ENCODE results near the gene UNC13D. TPM values are rescaled to one million over a fixed set of nuclear protein-coding genes. Genes with fewer than 3 reads are reported as not detected.
"Not testable (repeated sequence)": the region's sequence is repeated elsewhere in the genome, so short reads cannot be mapped to it uniquely, and the experiment has no call there.

UNC13D gene
- total RNA-seq, 2 experiments from 2014 or later: 161 to 182 TPM

DNA sequence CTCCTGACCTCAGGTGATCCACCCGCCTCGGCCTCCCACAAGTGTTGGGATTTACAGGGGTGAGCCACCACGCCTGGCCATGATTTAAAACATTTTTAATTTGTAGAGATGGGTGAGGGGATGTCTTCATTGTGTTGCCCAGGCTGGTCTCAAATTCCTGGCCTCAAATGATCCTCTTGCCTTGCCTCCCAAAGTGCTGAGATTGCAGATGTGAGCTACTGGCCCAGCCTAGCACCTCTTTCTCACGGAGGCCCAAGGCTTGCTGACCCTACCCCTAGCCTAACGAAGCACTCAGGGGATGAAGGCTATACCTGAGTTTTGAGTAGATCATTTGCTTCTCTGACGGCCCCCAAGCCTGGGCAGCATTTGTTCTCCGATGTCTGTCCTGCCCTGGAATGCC is 33.0 kb downstream of the UNC13D start:
- H3K4me1 Mint-ChIP-seq: no peaks in the 10 kb centered on the region
- CTCF ChIA-PET: interaction anchor here (0.7 kb wide), 1 partner anchor 15 kb away, joined by 3 read pairs; no protein-coding TSS in a partner anchor

DNA sequence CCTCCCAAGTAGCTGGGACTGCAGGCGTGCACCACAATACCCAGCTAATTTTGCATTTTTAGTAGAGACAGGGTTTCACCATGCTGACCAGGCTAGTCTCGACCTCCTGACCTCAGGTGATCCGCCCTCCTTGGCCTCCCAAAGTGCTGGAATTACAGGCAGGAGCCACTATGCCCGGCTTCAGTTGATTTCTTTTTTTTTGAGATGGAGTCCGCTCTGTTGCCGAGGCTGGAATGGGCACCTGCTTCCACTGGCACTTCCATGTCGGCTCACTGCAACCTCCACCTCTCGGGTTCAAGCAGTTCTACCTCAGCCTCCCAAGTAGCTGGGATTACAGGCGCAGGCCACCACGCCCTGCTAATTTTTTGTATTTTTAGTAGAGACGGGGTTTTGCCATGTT is 33.4 kb downstream of the UNC13D start:
- H3K27me3 Mint-ChIP-seq; H3K36me3 Mint-ChIP-seq (ENCODE audit: low read depth); H3K4me3 Mint-ChIP-seq; H3K4me1 Mint-ChIP-seq; H3K27ac Mint-ChIP-seq; POLR2A ChIA-PET; H3K9me3 Mint-ChIP-seq; DNase-seq: not testable (repeated sequence)
- CTCF ChIA-PET: interaction anchor here (0.7 kb wide), 1 partner anchor 14 kb away, joined by 3 read pairs; no protein-coding TSS in a partner anchor

More for the DNA sequence above, 33.0 kb downstream of the UNC13D start:
- H3K9me3 Mint-ChIP-seq: no peaks in the 10 kb centered on the region
- H3K27ac Mint-ChIP-seq: no peak overlapping the region
- no peaks in the 10 kb centered on the region for H3K27me3 Mint-ChIP-seq
- DNase-seq: no peak
- no peak overlapping the region for H3K4me3 Mint-ChIP-seq
- POLR2A ChIA-PET: no interaction called here
- H3K36me3 Mint-ChIP-seq (ENCODE audit: low read depth): peaks cover 5% of the 10 kb centered on the region

GRCh38 chr17:75810216-75810615 is 34.0 kb downstream of the UNC13D start:
- Mint-ChIP-seq H3K27ac (no peak overlapping the region), H3K27me3 (no peaks in the 10 kb centered on the region), H3K4me3 (no peak overlapping the region), H3K4me1 (no peaks in the 10 kb centered on the region), H3K9me3 (no peaks in the 10 kb centered on the region), H3K36me3 (ENCODE audit: low read depth) (peaks cover 5% of the 10 kb centered on the region)
- POLR2A ChIA-PET: no interaction called here
- DNase-seq: no peak
- CTCF ChIA-PET: no interaction called here

DNA sequence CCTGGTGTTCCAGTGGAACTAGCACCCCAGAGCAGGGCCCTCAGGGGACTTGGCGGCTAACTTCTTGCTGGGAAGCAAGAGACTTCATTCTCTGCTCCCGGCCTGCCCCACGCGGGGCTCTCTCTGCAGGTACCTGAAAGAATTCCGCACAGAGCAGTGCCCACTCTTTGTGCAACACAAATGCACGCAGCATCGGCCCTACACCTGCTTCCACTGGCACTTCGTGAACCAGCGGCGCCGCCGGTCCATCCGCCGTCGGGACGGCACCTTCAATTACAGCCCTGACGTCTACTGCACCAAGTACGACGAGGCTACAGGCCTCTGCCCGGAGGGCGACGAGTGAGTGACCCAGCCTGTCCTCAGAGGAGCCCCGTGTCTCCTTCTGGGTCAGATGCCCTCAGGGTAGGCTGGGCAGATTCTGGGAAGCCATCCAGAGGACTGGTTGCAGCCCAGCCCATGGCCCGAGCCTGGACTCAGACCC is 34.5 kb downstream of the UNC13D start:
- no peak overlapping the region for H3K27ac Mint-ChIP-seq
- H3K36me3 Mint-ChIP-seq (ENCODE audit: low read depth): peaks cover 5% of the 10 kb centered on the region
- ChIA-PET CTCF (interaction anchor here (1.1 to 2.6 kb wide), 3 partner anchors 12 to 38 kb away, joined by 3 to 11 read pairs (median 6); partner anchors contain the start of gene UNK), POLR2A (no interaction called here)
- H3K27me3 Mint-ChIP-seq: no peaks in the 10 kb centered on the region
- no peak overlapping the region for H3K4me3 Mint-ChIP-seq
- no peak for DNase-seq
- no peaks in the 10 kb centered on the region for H3K9me3 Mint-ChIP-seq
- no peaks in the 10 kb centered on the region for H3K4me1 Mint-ChIP-seq

DNA sequence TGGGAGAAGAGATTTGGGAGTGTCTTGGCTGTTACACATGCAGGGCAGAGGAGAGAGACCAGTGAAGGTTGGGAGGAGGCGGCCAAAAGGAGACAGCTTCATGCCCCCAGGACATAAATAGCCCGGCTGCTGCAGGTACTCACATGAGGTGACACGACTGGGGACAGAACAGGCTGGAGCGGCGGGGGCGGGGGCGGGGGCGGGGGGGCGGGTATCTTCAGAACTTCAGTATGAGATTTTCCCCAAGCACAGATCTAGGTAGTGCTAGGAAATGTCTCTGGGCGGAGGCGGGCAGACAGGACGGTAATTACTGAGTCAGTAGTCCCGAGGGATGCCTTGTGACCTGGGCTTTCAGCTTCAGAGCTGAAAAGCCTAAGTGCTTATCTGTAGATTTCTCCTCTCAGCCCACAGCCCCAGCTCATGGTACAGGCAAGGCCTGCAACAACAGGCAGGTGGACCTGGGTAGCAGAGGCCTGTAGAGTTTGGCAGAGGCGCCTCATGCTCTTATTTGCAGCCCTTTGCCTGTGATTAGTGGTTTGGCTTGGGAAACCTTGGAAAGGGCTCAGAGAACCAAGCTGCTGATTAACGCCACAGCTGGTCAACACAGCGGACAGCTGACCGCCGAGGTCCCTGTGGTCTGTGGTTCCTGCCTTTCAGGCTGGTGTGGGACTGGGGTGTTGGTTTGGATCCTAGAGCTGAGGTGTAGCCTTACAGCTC is 35.1 kb downstream of the UNC13D start:
- Mint-ChIP-seq H3K4me1 (peaks cover 3% of the 10 kb centered on the region), H3K4me3 (no peak overlapping the region), H3K27me3 (no peaks in the 10 kb centered on the region), H3K36me3 (ENCODE audit: low read depth) (peaks cover 5% of the 10 kb centered on the region), H3K9me3 (no peaks in the 10 kb centered on the region), H3K27ac (no peak overlapping the region)
- no peak for DNase-seq
- CTCF ChIA-PET: interaction anchor here (1.1 to 2.6 kb wide), 3 partner anchors 12 to 39 kb away, joined by 3 to 11 read pairs (median 6); partner anchors contain the start of gene UNK
- POLR2A ChIA-PET: no interaction called here

- POLR2A ChIA-PET: no interaction called here
- H3K27ac Mint-ChIP-seq: no peak overlapping the region
- H3K4me3 Mint-ChIP-seq: no peak overlapping the region
- H3K4me1 Mint-ChIP-seq: peaks cover 9% of the 10 kb centered on the region
- peaks cover 5% of the 10 kb centered on the region for H3K36me3 Mint-ChIP-seq (ENCODE audit: low read depth)
- DNase-seq: no peak
- no peaks in the 10 kb centered on the region for H3K27me3 Mint-ChIP-seq
- CTCF ChIA-PET: interaction anchor here (1.2 to 2.6 kb wide), 3 partner anchors 11 to 36 kb away, joined by 3 to 11 read pairs (median 6); partner anchors contain the start of gene UNK
- no peaks in the 10 kb centered on the region for H3K9me3 Mint-ChIP-seq
These were observed 35.7 kb downstream of the UNC13D start for GRCh38 chr17:75808549-75808904.

GRCh38 chr17:75807861-75808260 is 36.3 kb downstream of the UNC13D start:
- CTCF ChIA-PET: interaction anchor here (1.4 to 2.6 kb wide), 2 partner anchors 23 to 35 kb away, joined by 3 to 11 read pairs; partner anchors contain the start of gene UNK
- H3K36me3 Mint-ChIP-seq (ENCODE audit: low read depth): peaks cover 7% of the 10 kb centered on the region
- H3K9me3 Mint-ChIP-seq: no peaks in the 10 kb centered on the region
- H3K27ac Mint-ChIP-seq: no peak overlapping the region
- H3K4me1 Mint-ChIP-seq: peaks cover 13% of the 10 kb centered on the region
- DNase-seq: no peak
- H3K27me3 Mint-ChIP-seq: no peaks in the 10 kb centered on the region
- POLR2A ChIA-PET: no interaction called here
- no peak overlapping the region for H3K4me3 Mint-ChIP-seq

GRCh38 chr17:75806822-75807500 is 37.2 kb downstream of the UNC13D start:
- H3K36me3 Mint-ChIP-seq (ENCODE audit: low read depth): peaks cover 2% of the 10 kb centered on the region
- H3K4me3 Mint-ChIP-seq: no peak overlapping the region
- no peaks in the 10 kb centered on the region for H3K27me3 Mint-ChIP-seq
- no peak overlapping the region for H3K27ac Mint-ChIP-seq
- DNase-seq: no peak
- POLR2A ChIA-PET: no interaction called here
- H3K4me1 Mint-ChIP-seq: peaks cover 13% of the 10 kb centered on the region
- H3K9me3 Mint-ChIP-seq: no peaks in the 10 kb centered on the region
- CTCF ChIA-PET: interaction anchor here (1.2 to 2.6 kb wide), 4 partner anchors 8 to 34 kb away, joined by 3 to 11 read pairs (median 3); partner anchors contain the start of gene UNK

DNA sequence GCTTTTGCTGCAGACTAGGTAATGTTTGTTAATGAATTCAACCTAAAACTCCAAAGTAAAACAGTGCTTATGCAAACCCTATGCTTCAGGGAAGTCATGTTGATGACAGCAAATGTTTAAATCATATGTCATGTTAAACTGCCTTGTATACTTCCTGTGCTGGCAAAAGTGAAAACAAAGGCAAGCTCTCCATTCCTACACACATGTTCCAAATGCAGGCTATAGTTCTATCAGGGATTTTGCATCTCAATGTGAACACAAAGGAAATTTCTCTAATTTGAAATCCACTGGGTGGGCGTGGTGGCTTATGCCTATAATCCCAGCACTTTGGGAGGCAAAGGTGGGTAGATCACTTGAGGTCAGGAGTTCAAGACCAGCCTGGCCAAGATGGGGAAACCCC is 40.3 kb downstream of the UNC13D start:
- Mint-ChIP-seq H3K27ac (peak overlapping the region; percentile 65), H3K4me3 (no peak overlapping the region), H3K36me3 (ENCODE audit: low read depth) (peaks cover 8% of the 10 kb centered on the region), H3K27me3 (no peaks in the 10 kb centered on the region), H3K4me1 (peaks cover 14% of the 10 kb centered on the region), H3K9me3 (no peaks in the 10 kb centered on the region)
- ChIA-PET CTCF (interaction anchor here (0.6 to 2.0 kb wide), 7 partner anchors 8 to 99 kb away, joined by 3 to 7 read pairs (median 4); no protein-coding TSS in a partner anchor), POLR2A (no interaction called here)
- DNase-seq: no peak

- H3K4me1 Mint-ChIP-seq: peaks cover 23% of the 10 kb centered on the region
- H3K27ac Mint-ChIP-seq: no peak overlapping the region
These were observed 44.8 kb downstream of the UNC13D start for GRCh38 chr17:75799402-75799801.

GRCh38 chr17:75795820-75796607 is 48.2 kb downstream of the UNC13D start:
- H3K36me3 Mint-ChIP-seq (ENCODE audit: low read depth): peaks cover 23% of the 10 kb centered on the region
- no peaks in the 10 kb centered on the region for H3K27me3 Mint-ChIP-seq
- H3K4me1 Mint-ChIP-seq: peaks cover 23% of the 10 kb centered on the region
- H3K4me3 Mint-ChIP-seq: no peak overlapping the region
- H3K9me3 Mint-ChIP-seq: no peaks in the 10 kb centered on the region
- ChIA-PET CTCF (interaction anchor here (0.6 to 3.0 kb wide), 14 partner anchors 8 to 558 kb away, joined by 3 to 7 read pairs (median 4); partner anchors contain the start of genes PRPSAP1 and TRIM65), POLR2A (no interaction called here)
- no peak for DNase-seq
- no peak overlapping the region for H3K27ac Mint-ChIP-seq

More at GRCh38 chr17:75799402-75799801, 44.8 kb downstream of the UNC13D start:
- H3K9me3 Mint-ChIP-seq: no peaks in the 10 kb centered on the region
- POLR2A ChIA-PET: interaction anchor here (0.7 to 1.6 kb wide), 2 partner anchors 19 to 49 kb away, joined by 5 to 6 read pairs; a partner anchor contains a TSS
- H3K4me3 Mint-ChIP-seq: no peak overlapping the region
- no peaks in the 10 kb centered on the region for H3K27me3 Mint-ChIP-seq
- peaks cover 11% of the 10 kb centered on the region for H3K36me3 Mint-ChIP-seq (ENCODE audit: low read depth)
- DNase-seq: no peak
- CTCF ChIA-PET: interaction anchor here (1.1 to 1.4 kb wide), 3 partner anchors 14 to 46 kb away, joined by 3 to 4 read pairs (median 3); no protein-coding TSS in a partner anchor

- H3K4me1 Mint-ChIP-seq: peaks cover 24% of the 10 kb centered on the region
- H3K9me3 Mint-ChIP-seq: no peaks in the 10 kb centered on the region
- no peak overlapping the region for H3K27ac Mint-ChIP-seq
- CTCF ChIA-PET: interaction anchor here (1.7 kb wide), 1 partner anchor 37 kb away, joined by 3 read pairs; no protein-coding TSS in a partner anchor
- DNase-seq: no peak
- H3K4me3 Mint-ChIP-seq: no peak overlapping the region
- H3K27me3 Mint-ChIP-seq: no peaks in the 10 kb centered on the region
- H3K36me3 Mint-ChIP-seq (ENCODE audit: low read depth): peaks cover 19% of the 10 kb centered on the region
- POLR2A ChIA-PET: no interaction called here
These were observed 50.7 kb downstream of the UNC13D start for GRCh38 chr17:75793460-75793859.

All from activated CD4-positive, alpha-beta T cell treated with anti-CD3 and anti-CD28 coated beads, Interleukin-2, amount 10 ng/mL, durations not matched to agents 7 days and 5 days (primary cell).